Coronary artery (tissue), 2 donors: Measurements from ENCODE around the gene ACTL10.

Experiments
- DNase-seq: peaks from one replicate; pipeline ENCODE4 v3.0.0-alpha.2; 2017; ENCODE audit warnings: low spot score
- H3K27ac ChIP-seq, 2 donors: fragments of 200-600 bp; sonication (generic); one replicate each; pipeline ENCODE4 v1.5.1; 2016 to 2019
- H3K4me3 ChIP-seq: fragments of 200-600 bp; sonication (generic); 2 replicates; pipeline ENCODE4 v1.5.1; 2016; ENCODE audit warnings: mild to moderate bottlenecking, moderate library complexity
- CTCF ChIP-seq: fragments of 200-600 bp; sonication (generic); IDR thresholded peaks from one replicate; pipeline ENCODE4 v1.5.1; 2019; ENCODE audit warnings: antibody characterized with exemption

The ACTL10 gene

GRCh38 chr20:33669873-33670640, 3.3 kb downstream of the ACTL10 start:
- no peak for DNase-seq
- no peak for TF ChIP-seq CTCF
- H3K27ac ChIP-seq = peak overlapping the region; percentile 26 to 63
- no peak overlapping the region for H3K4me3 ChIP-seq

GRCh38 chr20:33670715-33671499, 4.2 kb downstream of the ACTL10 start:
- Histone ChIP-seq H3K4me3 (no peak overlapping the region), H3K27ac (peak overlapping the region; percentile 26 to 63)
- TF ChIP-seq CTCF = no peak
- no peak for DNase-seq

- H3K27ac ChIP-seq = peak overlapping the region in 1 of 2 donors; percentile 95
- no peak for DNase-seq
- no peak overlapping the region for H3K4me3 ChIP-seq
- TF ChIP-seq CTCF = no peak
Measured at GRCh38 chr20:33671573-33672288, 5.0 kb downstream of the ACTL10 start.

DNA sequence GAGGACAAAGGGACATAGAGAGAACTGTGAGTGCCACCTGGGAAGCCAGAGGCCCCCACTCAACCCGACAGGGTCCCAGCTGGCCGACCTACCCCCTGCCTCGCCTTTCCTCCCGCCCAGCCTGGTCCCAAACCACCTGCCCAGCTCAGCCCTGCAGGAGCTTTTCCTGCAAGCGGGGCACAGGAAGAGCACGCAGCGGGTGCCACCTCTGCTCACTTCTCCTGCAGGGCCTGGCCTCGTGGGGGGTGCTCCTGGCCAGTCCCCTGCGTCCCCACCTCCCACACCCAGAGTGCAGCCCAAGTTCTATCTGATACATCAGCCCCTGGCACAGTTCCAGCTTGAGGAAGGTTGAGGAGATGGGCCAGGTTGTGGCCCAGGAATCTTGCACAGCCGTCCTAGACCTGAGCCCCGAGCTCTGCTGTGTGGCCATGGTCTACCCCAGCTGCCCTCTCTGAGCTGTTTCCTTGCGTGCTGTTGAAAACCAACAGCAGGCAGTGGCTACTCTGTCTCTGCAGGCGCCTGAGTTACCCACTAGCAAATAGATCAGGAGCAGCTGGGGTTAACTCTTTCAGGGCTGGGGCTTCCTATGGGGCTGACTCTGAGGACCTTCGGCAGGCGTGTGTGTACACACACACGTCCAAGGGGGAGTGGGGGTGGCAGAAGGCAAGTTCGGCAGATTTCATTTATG, 5.8 kb downstream of the ACTL10 start:
- no peak for DNase-seq
- H3K27ac ChIP-seq = peak overlapping the region; percentile 95
- peak overlapping the region; percentile 87 for H3K4me3 ChIP-seq
- TF ChIP-seq CTCF = no peak

DNA sequence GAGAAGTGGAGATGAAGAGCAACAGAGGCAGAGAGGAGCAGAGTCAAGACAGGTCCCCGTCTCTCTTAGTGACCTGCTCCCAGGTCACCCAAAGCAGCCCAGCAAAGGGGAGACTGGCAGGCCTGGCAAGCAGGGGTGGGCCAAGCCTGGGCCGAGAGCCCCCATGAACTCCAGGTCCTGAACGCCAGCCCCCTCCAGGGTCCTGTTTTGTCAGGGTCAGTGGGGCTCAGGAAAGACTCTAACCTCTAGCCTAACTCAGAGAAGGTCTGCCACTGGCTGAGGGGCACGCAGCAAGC, 6.3 kb downstream of the ACTL10 start:
- Histone ChIP-seq H3K4me3 (peak overlapping the region; percentile 87), H3K27ac (peak overlapping the region; percentile 95)
- no peak for DNase-seq
- no peak for TF ChIP-seq CTCF

DNA sequence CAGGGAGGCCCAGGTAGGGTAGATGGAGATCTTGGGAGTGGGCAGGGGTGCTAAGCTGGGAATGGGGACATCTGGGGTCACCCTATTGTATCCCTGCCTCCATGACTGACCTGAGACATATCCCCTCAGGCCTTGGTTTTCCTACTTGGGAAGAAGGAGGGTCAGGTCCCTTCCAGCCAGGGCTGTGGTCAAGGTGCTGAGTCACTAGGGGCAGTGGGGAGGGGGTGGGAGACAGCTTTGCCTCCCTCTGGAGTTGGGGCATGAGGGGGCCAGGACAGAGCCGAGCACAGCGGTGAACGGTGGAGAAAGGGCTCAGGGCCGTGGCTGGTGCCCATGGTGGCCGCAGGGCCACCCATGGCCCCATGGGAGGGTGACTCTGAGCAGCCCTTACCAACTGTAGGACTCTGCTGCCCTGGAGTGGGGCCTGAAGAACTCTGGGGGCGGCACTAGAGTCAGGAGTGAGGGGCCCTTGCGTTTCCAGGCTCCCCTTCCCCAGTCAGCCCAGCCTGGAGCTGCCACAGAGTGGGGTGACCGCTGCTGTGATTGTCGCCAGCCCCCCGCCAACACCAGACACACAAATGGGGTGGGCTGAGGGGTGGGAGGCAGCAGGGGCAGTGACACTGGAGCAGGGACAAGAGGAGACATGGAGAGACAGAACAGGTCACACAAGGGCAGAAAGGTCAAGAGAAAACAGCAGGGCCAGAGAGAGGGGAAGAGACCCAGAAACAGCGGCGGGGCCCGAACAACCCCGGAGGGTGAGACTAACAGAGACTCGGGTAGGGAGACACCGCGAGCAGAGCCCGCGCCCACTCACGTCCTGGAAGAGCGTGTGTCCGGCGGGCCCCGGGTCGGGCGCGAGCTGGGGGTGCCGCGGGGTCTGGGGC, 6.9 kb downstream of the ACTL10 start:
- DNase-seq = no peak
- Histone ChIP-seq H3K4me3 (peak overlapping the region; percentile 87), H3K27ac (peak overlapping the region; percentile 95)
- TF ChIP-seq CTCF = no peak
